RWPE2 (cell line): ENCODE data around the gene TKT.

Experiments used
- ATAC-seq: fragments of 200-7000 bp; cut with Tn5 transposase; 3 replicates; pipeline ENCODE4 v1.9.1; 2021; ENCODE audit warnings: low read depth
- DNase-seq: peaks from one replicate; pipeline ENCODE4 v3.0.0-alpha.2; 2020; ENCODE audit warnings: low spot score
- H3K27ac ChIP-seq: fragments of 450-650 bp; 2 replicates; pipeline ENCODE4 v1.5.1; 2017; ENCODE audit warnings: mild to moderate bottlenecking; ENCODE audit not compliant: poor library complexity, severe bottlenecking
- H3K27me3 ChIP-seq: fragments of 250-450 bp; sonication (Bioruptor Pico); 2 replicates; pipeline ENCODE4 v1.5.1; 2021; ENCODE audit warnings: mild to moderate bottlenecking, moderate library complexity; ENCODE audit not compliant: insufficient read depth, poor library complexity, severe bottlenecking
- H3K36me3 ChIP-seq: fragments of 250-450 bp; sonication (Bioruptor Pico); 2 replicates; pipeline ENCODE4 v1.5.1; 2020; ENCODE audit warnings: low read depth, mild to moderate bottlenecking, moderate library complexity
- H3K4me1 ChIP-seq: fragments of 250-450 bp; sonication (Bioruptor Pico); 2 replicates; pipeline ENCODE4 v1.5.1; 2021; ENCODE audit warnings: mild to moderate bottlenecking, moderate library complexity; ENCODE audit not compliant: insufficient read depth, poor library complexity, severe bottlenecking
- H3K4me3 ChIP-seq: fragments of 250-450 bp; sonication (Bioruptor Pico); 2 replicates; pipeline ENCODE4 v1.5.1; 2021; ENCODE audit warnings: mild to moderate bottlenecking, moderate library complexity; ENCODE audit not compliant: severe bottlenecking
- H3K9me3 ChIP-seq: fragments of 250-450 bp; sonication (Bioruptor Pico); 2 replicates; pipeline ENCODE4 v1.5.1; 2021; ENCODE audit warnings: mild to moderate bottlenecking, moderate library complexity; ENCODE audit not compliant: severe bottlenecking
- TF ChIP-seq, protein P1 (sequence below): fragments of 450-650 bp; IDR thresholded peaks from one replicate; pipeline ENCODE4 v1.5.1; 2017; ENCODE audit warnings: mild to moderate bottlenecking, moderate library complexity; ENCODE audit not compliant: poor library complexity, severe bottlenecking

TKT gene

GRCh38 chr3:53226142-53226840, 29.5 kb downstream of the TKT start:
- peaks cover 77% of the 10 kb centered on the region for H3K36me3 ChIP-seq
- H3K27me3 ChIP-seq = no peaks in the 10 kb centered on the region
- no peak overlapping the region for H3K27ac ChIP-seq
- TF ChIP-seq, protein P1, sequence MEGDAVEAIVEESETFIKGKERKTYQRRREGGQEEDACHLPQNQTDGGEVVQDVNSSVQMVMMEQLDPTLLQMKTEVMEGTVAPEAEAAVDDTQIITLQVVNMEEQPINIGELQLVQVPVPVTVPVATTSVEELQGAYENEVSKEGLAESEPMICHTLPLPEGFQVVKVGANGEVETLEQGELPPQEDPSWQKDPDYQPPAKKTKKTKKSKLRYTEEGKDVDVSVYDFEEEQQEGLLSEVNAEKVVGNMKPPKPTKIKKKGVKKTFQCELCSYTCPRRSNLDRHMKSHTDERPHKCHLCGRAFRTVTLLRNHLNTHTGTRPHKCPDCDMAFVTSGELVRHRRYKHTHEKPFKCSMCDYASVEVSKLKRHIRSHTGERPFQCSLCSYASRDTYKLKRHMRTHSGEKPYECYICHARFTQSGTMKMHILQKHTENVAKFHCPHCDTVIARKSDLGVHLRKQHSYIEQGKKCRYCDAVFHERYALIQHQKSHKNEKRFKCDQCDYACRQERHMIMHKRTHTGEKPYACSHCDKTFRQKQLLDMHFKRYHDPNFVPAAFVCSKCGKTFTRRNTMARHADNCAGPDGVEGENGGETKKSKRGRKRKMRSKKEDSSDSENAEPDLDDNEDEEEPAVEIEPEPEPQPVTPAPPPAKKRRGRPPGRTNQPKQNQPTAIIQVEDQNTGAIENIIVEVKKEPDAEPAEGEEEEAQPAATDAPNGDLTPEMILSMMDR = no peak
- H3K9me3 ChIP-seq = no peaks in the 10 kb centered on the region
- ATAC-seq (no peak), DNase-seq (no peak)
- H3K4me3 ChIP-seq = no peak overlapping the region
- no peaks in the 10 kb centered on the region for H3K4me1 ChIP-seq

DNA sequence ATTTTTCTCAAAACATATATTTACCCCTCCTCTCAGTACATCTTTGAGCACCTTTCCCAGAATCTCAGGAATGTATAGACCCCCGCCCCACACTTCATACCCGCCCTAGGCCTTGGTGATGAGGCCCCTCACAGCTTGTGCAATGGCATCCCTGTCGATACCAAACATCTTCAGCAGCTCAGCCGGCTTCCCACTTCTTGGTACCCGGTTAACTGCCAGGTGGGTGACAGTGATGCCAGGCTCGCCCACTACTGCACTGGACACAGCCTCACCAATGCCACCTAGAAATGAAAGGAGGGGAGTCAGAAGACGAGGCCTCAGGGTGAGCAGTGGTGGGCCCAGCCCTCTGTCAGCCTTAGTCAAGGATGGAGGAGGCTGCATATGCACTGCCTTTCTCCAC, 30.2 kb downstream of the TKT start:
- TF ChIP-seq, protein P1 = no peak
- DNase-seq = no peak
- no peaks in the 10 kb centered on the region for H3K9me3 ChIP-seq
- no peak for ATAC-seq
- peaks cover 71% of the 10 kb centered on the region for H3K36me3 ChIP-seq
- no peak overlapping the region for H3K4me3 ChIP-seq
- no peaks in the 10 kb centered on the region for H3K27me3 ChIP-seq
- no peaks in the 10 kb centered on the region for H3K4me1 ChIP-seq
- H3K27ac ChIP-seq = no peak overlapping the region

DNA sequence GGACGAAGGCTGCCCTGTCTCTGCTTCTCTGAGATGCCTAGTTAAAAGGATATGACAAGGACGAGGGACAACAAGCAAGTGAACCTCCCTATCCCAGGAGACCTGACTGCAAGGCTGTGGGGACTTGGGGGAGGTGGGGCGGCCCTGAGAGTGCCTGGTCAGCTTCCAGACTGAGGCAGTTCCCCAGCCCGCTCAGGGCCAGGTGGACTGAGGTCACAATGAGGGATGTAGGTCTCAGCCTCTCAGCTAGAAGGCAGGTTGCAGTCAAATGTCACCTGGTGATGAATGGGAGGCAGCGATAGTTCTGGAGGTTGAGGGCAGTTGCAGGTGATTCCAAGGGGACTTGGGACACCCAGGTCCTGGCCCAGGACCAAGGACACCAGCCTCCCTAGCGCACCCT, 30.6 kb downstream of the TKT start:
- H3K36me3 ChIP-seq = peaks cover 66% of the 10 kb centered on the region

GRCh38 chr3:53224536-53224935, 31.3 kb downstream of the TKT start:
- no peaks in the 10 kb centered on the region for H3K9me3 ChIP-seq
- TF ChIP-seq, protein P1 = no peak
- DNase-seq (no peak), ATAC-seq (no peak)
- peaks cover 60% of the 10 kb centered on the region for H3K36me3 ChIP-seq
- no peak overlapping the region for H3K4me3 ChIP-seq
- H3K4me1 ChIP-seq = no peaks in the 10 kb centered on the region
- no peaks in the 10 kb centered on the region for H3K27me3 ChIP-seq
- no peak overlapping the region for H3K27ac ChIP-seq

More for the DNA sequence above, 30.6 kb downstream of the TKT start:
- Histone ChIP-seq H3K27me3 (no peaks in the 10 kb centered on the region), H3K9me3 (no peaks in the 10 kb centered on the region), H3K4me3 (no peak overlapping the region), H3K27ac (no peak overlapping the region), H3K4me1 (no peaks in the 10 kb centered on the region)
- ATAC-seq (no peak), DNase-seq (no peak)
- TF ChIP-seq, protein P1 = no peak

- no peak overlapping the region for H3K27ac ChIP-seq
- peaks cover 55% of the 10 kb centered on the region for H3K36me3 ChIP-seq
- DNase-seq (no peak), ATAC-seq (peak; percentile 3; the same call in 1 of the 3 replicates)
- H3K9me3 ChIP-seq = no peaks in the 10 kb centered on the region
- H3K27me3 ChIP-seq = no peaks in the 10 kb centered on the region
- TF ChIP-seq, protein P1 = no peak
- no peaks in the 10 kb centered on the region for H3K4me1 ChIP-seq
- H3K4me3 ChIP-seq = no peak overlapping the region
Measured at GRCh38 chr3:53224026-53224425, 31.8 kb downstream of the TKT start.
